Upper lobe of left lung (tissue), 4 donors: ENCODE data around the gene ITGBL1.

Source experiments
- CTCF ChIP-seq, 6 experiments: fragments of 450-650 bp in 4 of 6; fragments of 200-600 bp in 2 of 6; sonication (generic) in 2 of 6; IDR thresholded peaks; one replicate each; pipeline ENCODE4 v1.5.1; 2016 to 2019; ENCODE audit warnings: antibody characterized with exemption in 6 of 6
- EP300 ChIP-seq, 4 donors: sonication (generic); formaldehyde crosslinking; IDR thresholded peaks; one replicate each; pipeline ENCODE4 v1.5.1; 2017; ENCODE audit warnings: antibody characterized with exemption in 4 of 4, control low read depth in 2 of 4

- TF ChIP-seq CTCF (IDR thresholded peaks at IDR 0.05), result no peak
- TF ChIP-seq EP300 (IDR thresholded peaks at IDR 0.05), result no peak
Measured at GRCh38 chr13:101749584-101749983, 297.1 kb downstream of the ITGBL1 start.
